Type B pancreatic cell (in vitro differentiated cells): Measurements from ENCODE around the gene MYO6. TPM values are rescaled to one million over a fixed set of nuclear protein-coding genes. Genes with fewer than 3 reads are reported as not detected.

Experiments
- DNase-seq: peaks from one replicate; pipeline ENCODE4 v3.0.0; 2021; ENCODE audit warnings: mixed read lengths; ENCODE audit not compliant: unreplicated experiment; ENCODE audit errors: extremely low spot score
- H3K27ac Mint-ChIP-seq: 2 replicates; pipeline ENCODE4 v1.8.0; 2021; ENCODE audit warnings: mild to moderate bottlenecking, mixed read lengths
- H3K27me3 Mint-ChIP-seq: 2 replicates; pipeline ENCODE4 v1.8.0; 2021; ENCODE audit warnings: mixed read lengths
- H3K36me3 Mint-ChIP-seq: 2 replicates; pipeline ENCODE4 v1.8.0; 2021; ENCODE audit warnings: mixed read lengths
- H3K4me1 Mint-ChIP-seq: one replicate; pipeline ENCODE4 v1.8.0; 2021; ENCODE audit warnings: mixed read lengths; ENCODE audit not compliant: unreplicated experiment
- H3K4me3 Mint-ChIP-seq: 2 replicates; pipeline ENCODE4 v1.8.0; 2021; ENCODE audit warnings: mild to moderate bottlenecking, mixed read lengths
- H3K9me3 Mint-ChIP-seq: 2 replicates; pipeline ENCODE4 v1.8.0; 2021; ENCODE audit warnings: mixed read lengths
- CTCF ChIP-seq: fragments of 200-600 bp; sonication (generic); conservative IDR thresholded peaks from 2 replicates; pipeline ENCODE4 v1.5.0; 2021; ENCODE audit warnings: antibody characterized with exemption, mild to moderate bottlenecking
- total RNA-seq: library from RNA; stranded (reverse); gene quantifications from 2 replicates; pipeline ENCODE4 v1.2.1, GENCODE V29; 2021; ENCODE audit warnings: low replicate concordance

Gene MYO6
- total RNA-seq, 1 donor from 2014 or later = 46.7 TPM

GRCh38 chr6:75748003-75748742 is 866 bp upstream of the MYO6 start:
- Mint-ChIP-seq H3K27ac (peak overlapping the region; percentile 93), H3K36me3 (peaks cover 4% of the 10 kb centered on the region), H3K9me3 (no peaks in the 10 kb centered on the region), H3K4me3 (peak overlapping the region; percentile 94), H3K27me3 (no peaks in the 10 kb centered on the region), H3K4me1 (peaks cover 28% of the 10 kb centered on the region)
- TF ChIP-seq CTCF = no peak
- no peak for DNase-seq

- H3K27me3 Mint-ChIP-seq = no peaks in the 10 kb centered on the region
Observed at GRCh38 chr6:75751443-75751842, 2.4 kb downstream of the MYO6 start.

GRCh38 chr6:75752365-75752764 is 3.3 kb downstream of the MYO6 start:
- peaks cover 28% of the 10 kb centered on the region for H3K4me1 Mint-ChIP-seq
- no peaks in the 10 kb centered on the region for H3K9me3 Mint-ChIP-seq

More at GRCh38 chr6:75751443-75751842, 2.4 kb downstream of the MYO6 start:
- no peak for TF ChIP-seq CTCF
- Mint-ChIP-seq H3K9me3 (no peaks in the 10 kb centered on the region), H3K4me3 (peak overlapping the region; percentile 71), H3K36me3 (peaks cover 4% of the 10 kb centered on the region), H3K27ac (peak overlapping the region; percentile 94), H3K4me1 (peaks cover 28% of the 10 kb centered on the region)
- no peak for DNase-seq

GRCh38 chr6:75755704-75756103 is 6.7 kb downstream of the MYO6 start:
- Mint-ChIP-seq H3K27me3 (no peaks in the 10 kb centered on the region), H3K36me3 (peaks cover 10% of the 10 kb centered on the region), H3K9me3 (no peaks in the 10 kb centered on the region), H3K4me3 (no peak overlapping the region), H3K4me1 (peaks cover 36% of the 10 kb centered on the region), H3K27ac (peak overlapping the region; percentile 53)
- DNase-seq = no peak
- TF ChIP-seq CTCF = no peak

More at GRCh38 chr6:75752365-75752764, 3.3 kb downstream of the MYO6 start:
- Mint-ChIP-seq H3K36me3 (peaks cover 6% of the 10 kb centered on the region), H3K27me3 (no peaks in the 10 kb centered on the region), H3K27ac (peak overlapping the region; percentile 90), H3K4me3 (peak overlapping the region; percentile 79)
- DNase-seq = no peak
- no peak for TF ChIP-seq CTCF

GRCh38 chr6:75757295-75757694 is 8.3 kb downstream of the MYO6 start:
- no peak overlapping the region for H3K4me3 Mint-ChIP-seq
- no peaks in the 10 kb centered on the region for H3K9me3 Mint-ChIP-seq
- peaks cover 13% of the 10 kb centered on the region for H3K36me3 Mint-ChIP-seq
- H3K4me1 Mint-ChIP-seq = peaks cover 33% of the 10 kb centered on the region
- no peak for DNase-seq
- no peaks in the 10 kb centered on the region for H3K27me3 Mint-ChIP-seq
- no peak for TF ChIP-seq CTCF
- peak overlapping the region; percentile 46 for H3K27ac Mint-ChIP-seq
